ENCODE data around the gene PPARD.

GRCh38 chr6:35473075-35473849, 130.9 kb downstream of the PPARD start:
- TF ChIP-seq CTCF (IDR thresholded peaks at IDR 0.05) (no peak), POLR2A (IDR thresholded peaks at IDR 0.05) (no peak)
